ENCODE results near the gene SEMA4C.

DNA sequence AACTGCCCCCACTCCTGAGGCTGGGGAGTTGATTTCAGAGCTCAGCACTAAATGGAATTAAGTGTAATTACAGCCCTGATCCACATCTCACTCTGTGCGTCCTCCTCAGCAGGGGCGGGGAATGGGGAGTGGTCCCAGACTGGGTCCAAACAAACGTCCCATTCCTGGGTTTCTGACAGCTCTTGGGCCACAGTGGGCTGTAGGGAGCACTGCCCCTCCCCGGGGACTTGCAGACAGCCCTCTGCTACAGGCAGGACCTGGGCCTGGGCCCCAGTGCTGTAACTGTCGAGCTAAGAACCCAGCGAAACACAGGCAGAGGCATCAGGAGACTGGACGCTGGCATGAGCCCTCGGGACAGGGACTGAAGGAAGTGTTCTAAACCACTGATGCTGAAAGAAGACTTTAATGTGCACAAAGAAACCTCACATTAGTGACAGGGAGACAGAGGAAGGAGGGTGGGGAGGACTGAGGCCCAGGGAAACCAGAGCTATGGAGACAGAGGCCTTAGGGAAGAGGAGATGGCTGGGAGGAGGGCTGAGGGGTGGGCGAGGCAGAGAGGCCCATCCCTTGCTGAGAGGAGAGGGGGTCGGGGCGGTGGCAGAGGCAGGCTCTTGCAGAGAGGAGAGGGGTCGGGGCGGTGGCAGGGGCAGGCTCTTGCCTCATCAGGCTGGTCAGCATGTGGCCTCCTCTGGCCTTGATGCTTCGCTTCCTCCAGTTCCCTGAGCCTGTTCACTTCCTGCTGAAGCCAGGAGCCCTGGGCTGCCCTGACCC is 5.8 kb upstream of the SEMA4C start:
- TF ChIP-seq, protein P1, sequence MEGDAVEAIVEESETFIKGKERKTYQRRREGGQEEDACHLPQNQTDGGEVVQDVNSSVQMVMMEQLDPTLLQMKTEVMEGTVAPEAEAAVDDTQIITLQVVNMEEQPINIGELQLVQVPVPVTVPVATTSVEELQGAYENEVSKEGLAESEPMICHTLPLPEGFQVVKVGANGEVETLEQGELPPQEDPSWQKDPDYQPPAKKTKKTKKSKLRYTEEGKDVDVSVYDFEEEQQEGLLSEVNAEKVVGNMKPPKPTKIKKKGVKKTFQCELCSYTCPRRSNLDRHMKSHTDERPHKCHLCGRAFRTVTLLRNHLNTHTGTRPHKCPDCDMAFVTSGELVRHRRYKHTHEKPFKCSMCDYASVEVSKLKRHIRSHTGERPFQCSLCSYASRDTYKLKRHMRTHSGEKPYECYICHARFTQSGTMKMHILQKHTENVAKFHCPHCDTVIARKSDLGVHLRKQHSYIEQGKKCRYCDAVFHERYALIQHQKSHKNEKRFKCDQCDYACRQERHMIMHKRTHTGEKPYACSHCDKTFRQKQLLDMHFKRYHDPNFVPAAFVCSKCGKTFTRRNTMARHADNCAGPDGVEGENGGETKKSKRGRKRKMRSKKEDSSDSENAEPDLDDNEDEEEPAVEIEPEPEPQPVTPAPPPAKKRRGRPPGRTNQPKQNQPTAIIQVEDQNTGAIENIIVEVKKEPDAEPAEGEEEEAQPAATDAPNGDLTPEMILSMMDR (optimal IDR thresholded peaks at IDR 0.05 in 1 of 3, IDR thresholded peaks at IDR 0.05 in 1 of 3, conservative IDR thresholded peaks at IDR 0.05 in 1 of 3; ENCODE audit: extremely low read depth in 1 of 3, insufficient read depth in 2 of 3, low read length in 3 of 3), result no peak
- no peak for TF ChIP-seq EZH2 (IDR thresholded peaks at IDR 0.05; ENCODE audit: low read length)
